ENCODE results near the gene BLOC1S6. TPM values are rescaled to one million over a fixed set of nuclear protein-coding genes. Genes with fewer than 3 reads are reported as not detected.

BLOC1S6 gene
- total RNA-seq, 1 donor from 2014 or later, result 44.3 TPM

GRCh38 chr15:45657254-45657653 is 70.1 kb downstream of the BLOC1S6 start:
- H3K4me1 Mint-ChIP-seq, result peaks cover 13% of the 10 kb centered on the region

GRCh38 chr15:45657764-45658545 is 70.8 kb downstream of the BLOC1S6 start:
- H3K4me3 Mint-ChIP-seq, result no peak overlapping the region
- H3K36me3 Mint-ChIP-seq, result no peaks in the 10 kb centered on the region
- H3K9me3 Mint-ChIP-seq, result no peaks in the 10 kb centered on the region
- no peaks in the 10 kb centered on the region for H3K27me3 Mint-ChIP-seq (ENCODE audit: low read depth)
- H3K4me1 Mint-ChIP-seq, result peaks cover 13% of the 10 kb centered on the region
- no peak for TF ChIP-seq CTCF (IDR thresholded peaks at IDR 0.05; ENCODE audit: unreplicated experiment)
- no peak overlapping the region for H3K27ac Mint-ChIP-seq
- no peak for DNase-seq (ENCODE audit: low spot score in 2 of 2, unreplicated experiment in 2 of 2)

More at GRCh38 chr15:45657254-45657653, 70.1 kb downstream of the BLOC1S6 start:
- DNase-seq (ENCODE audit: low spot score in 2 of 2, unreplicated experiment in 2 of 2), result no peak
- Mint-ChIP-seq H3K4me3 (no peak overlapping the region), H3K27me3 (ENCODE audit: low read depth) (no peaks in the 10 kb centered on the region), H3K27ac (no peak overlapping the region), H3K9me3 (no peaks in the 10 kb centered on the region), H3K36me3 (no peaks in the 10 kb centered on the region)
- TF ChIP-seq CTCF (IDR thresholded peaks at IDR 0.05; ENCODE audit: unreplicated experiment), result no peak

Other genes starting within 250 kb of the BLOC1S6 start
- gene GATM, start 208.8 kb upstream of the BLOC1S6 start, total RNA-seq, result 7.0 to 9.2 TPM (median 7.3 TPM) in 3 replicates
- gene SLC30A4, start 64.6 kb upstream of the BLOC1S6 start, total RNA-seq, result 14.9 to 15.4 TPM (median 15.0 TPM) in 3 replicates
- gene SQOR, start 47.6 kb downstream of the BLOC1S6 start, total RNA-seq, result 0.86 to 0.94 TPM in 2 of 3 replicates, not detected in the other

Data from mesothelial cell of epicardium (in vitro differentiated cells).